Endothelial cell of umbilical vein (primary cell): ENCODE data around the gene RAB27B. TPM values are rescaled to one million over a fixed set of nuclear protein-coding genes. Genes with fewer than 3 reads are reported as not detected.

Experiments used
- BruUV-seq: library from RNA; stranded (reverse); fragments of 400-500 nt; replicated peaks from 2 replicates; lab custom pipeline; 2021; lab: Mats Ljungman, UMichigan
- CTCF ChIA-PET: fragments of 300-600, 350-600 bp; sonication (Branson Sonifier 250); formaldehyde crosslinking; loops from one replicate; lab custom pipeline; 2021; ENCODE audit warnings: antibody characterized with exemption, inconsistent platforms; lab: Charles Lee
- POLR2A ChIA-PET: fragments of 300-600, 350-600 bp; sonication (Branson Sonifier 250); formaldehyde crosslinking; loops from one replicate; lab custom pipeline; 2021; ENCODE audit warnings: antibody characterized with exemption, inconsistent platforms; lab: Charles Lee
- DNase-seq: peaks from one replicate; pipeline ENCODE4 v3.0.0-alpha.2; 2011; ENCODE audit warnings: low read depth, low spot score
- FAIRE-seq: peaks from 2 replicates; lab custom pipeline; 2011; peaks lifted over from hg19 to GRCh38; lab: Jason Lieb, UNC
- H2AFZ ChIP-seq: 2 replicates; pipeline ENCODE4 v1.6.0; 2012; ENCODE audit warnings: low read depth, low read length, control low read depth, inconsistent platforms
- H3K27ac ChIP-seq: 2 replicates; pipeline ENCODE4 v1.5.1; 2011; ENCODE audit warnings: low read depth, mild to moderate bottlenecking, control low read depth, low read length, moderate library complexity; ENCODE audit not compliant: insufficient read depth
- H3K27me3 ChIP-seq, 2 experiments: 2 replicates each; pipeline versions ENCODE4 v1.6.0 to v1.6.1; 2011; ENCODE audit warnings: low read length in 2 of 2, mixed read lengths in 1 of 2; ENCODE audit not compliant: control insufficient read depth in 2 of 2, insufficient read depth in 2 of 2
- H3K36me3 ChIP-seq, 2 experiments: 2 replicates in 1 of 2; 3 replicates in 1 of 2; pipeline ENCODE4 v1.5.1; 2011; ENCODE audit warnings: low read length in 2 of 2, mild to moderate bottlenecking in 1 of 2, moderate library complexity in 1 of 2; ENCODE audit not compliant: control insufficient read depth in 2 of 2, insufficient read depth in 2 of 2; ENCODE audit errors: extremely low read depth in 1 of 2
- H3K4me1 ChIP-seq: 3 replicates; pipeline ENCODE4 v1.5.1; 2011; ENCODE audit warnings: mild to moderate bottlenecking, low read length; ENCODE audit not compliant: control insufficient read depth, insufficient read depth; ENCODE audit errors: extremely low read depth
- H3K4me2 ChIP-seq: 2 replicates; pipeline ENCODE4 v1.6.1; 2011; ENCODE audit warnings: low read length, control low read depth, mixed read lengths; ENCODE audit not compliant: insufficient read depth
- H3K4me3 ChIP-seq, 3 experiments: fragments of 200-600 bp in 1 of 3; sonication (generic), shearing (Covaris generic) in 1 of 3; replicated peaks in 1 of 3; 2 replicates each; pipeline ENCODE4 v1.5.1; 2011 to 2016; ENCODE audit warnings: control low read depth in 3 of 3, low read length in 3 of 3, mild to moderate bottlenecking in 2 of 3, inconsistent platforms in 1 of 3, low read depth in 1 of 3, moderate library complexity in 1 of 3; ENCODE audit not compliant: insufficient read depth in 1 of 3
- H3K79me2 ChIP-seq: 2 replicates; pipeline ENCODE4 v1.6.0; 2012; ENCODE audit warnings: low read length, inconsistent platforms; ENCODE audit not compliant: control insufficient read depth, insufficient read depth
- H3K9ac ChIP-seq: replicated peaks from 2 replicates; pipeline ENCODE3; 2011; ENCODE audit warnings: low read length, control low read depth; ENCODE audit not compliant: insufficient read depth; ENCODE audit errors: extremely low read depth
- H3K9me1 ChIP-seq: replicated peaks from 3 replicates; pipeline ENCODE4 v1.6.0; 2011; ENCODE audit warnings: mild to moderate bottlenecking, low read length; ENCODE audit not compliant: control insufficient read depth, insufficient read depth; ENCODE audit errors: extremely low read depth
- H3K9me3 ChIP-seq: replicated peaks from 2 replicates; pipeline ENCODE4 v1.5.1; 2012; ENCODE audit warnings: low read length, inconsistent platforms; ENCODE audit not compliant: control insufficient read depth, insufficient read depth
- H4K20me1 ChIP-seq: replicated peaks from 2 replicates; pipeline ENCODE3; 2011; ENCODE audit warnings: mild to moderate bottlenecking, low read length; ENCODE audit not compliant: control insufficient read depth, insufficient read depth; ENCODE audit errors: extremely low read depth
- EZH2 ChIP-seq: IDR thresholded peaks from 2 replicates; pipeline ENCODE4 v1.6.1; 2012; ENCODE audit warnings: borderline replicate concordance, low read depth, mild to moderate bottlenecking, moderate library complexity, low read length, inconsistent platforms; ENCODE audit not compliant: severe bottlenecking
- FOS ChIP-seq: IDR thresholded peaks from 2 replicates; pipeline ENCODE4 v1.6.1; 2011; ENCODE audit warnings: mild to moderate bottlenecking, low read length, moderate library complexity, borderline replicate concordance; ENCODE audit not compliant: insufficient read depth
- GATA2 ChIP-seq: IDR thresholded peaks from 2 replicates; pipeline ENCODE4 v1.7.0; 2011; ENCODE audit warnings: low read depth, mild to moderate bottlenecking, moderate library complexity, mixed read lengths, low read length; ENCODE audit not compliant: insufficient read length, insufficient read depth
- JUN ChIP-seq: IDR thresholded peaks from 2 replicates; pipeline ENCODE4 v1.6.1; 2011; ENCODE audit warnings: borderline replicate concordance, low read depth; ENCODE audit not compliant: insufficient read length, insufficient read depth
- MYC ChIP-seq: IDR thresholded peaks from one replicate; pipeline ENCODE4 v1.6.1; 2011; ENCODE audit warnings: mild to moderate bottlenecking, low read depth, low read length
- POLR2A ChIP-seq: IDR thresholded peaks from 2 replicates; pipeline ENCODE4 v1.6.1; 2012; ENCODE audit warnings: low read depth, mild to moderate bottlenecking, control low read depth, low read length
- POLR2AphosphoS5 ChIP-seq: IDR thresholded peaks from 2 replicates; pipeline ENCODE4 v1.6.1; 2012; ENCODE audit warnings: low read depth, mild to moderate bottlenecking, control low read depth, low read length, moderate library complexity; ENCODE audit not compliant: insufficient read depth
- dilution Hi-C: fragments of 300-500 bp; cut with MboI; formaldehyde crosslinking; loops from one replicate; pipeline ENCODE4 v1.15.0; 2019; ENCODE audit warnings: low sequenced_read_pairs; ENCODE audit not compliant: extremely low pct_ligation_motif_present
- intact Hi-C: fragments of 100-400 bp; cut with micrococcal nuclease; formaldehyde crosslinking; loops from one replicate; pipeline ENCODE4 v1.10.0; 2022
- polyA plus RNA-seq, 4 experiments: library from polyadenylated mRNA; depleted of rRNA in 3 of 4; stranded (reverse) in 3 of 4; unstranded in 1 of 4; fragments of >200 nt; gene quantifications; 2 replicates each; pipeline versions ENCODE4 v1.2.1 to v1.2.3, GENCODE V29; 2011 to 2012; ENCODE audit warnings: missing spikeins in 1 of 4
- total RNA-seq: library from RNA; stranded (reverse); gene quantifications from 2 replicates; pipeline ENCODE4 v1.2.3, GENCODE V29; 2021
- TF ChIP-seq, protein P1 (sequence below): IDR thresholded peaks from 2 replicates; pipeline ENCODE4 v1.6.1; 2011; ENCODE audit not compliant: insufficient read depth, insufficient read length
- TF ChIP-seq, protein P2 (sequence below), 2 donors: IDR thresholded peaks; 1 replicate in 1 of 2; 2 replicates in 1 of 2; pipeline ENCODE4 v1.5.1; 2011; ENCODE audit warnings: low read length in 2 of 2, mild to moderate bottlenecking in 2 of 2, moderate library complexity in 2 of 2, control low read depth in 1 of 2, inconsistent platforms in 1 of 2, low read depth in 1 of 2; ENCODE audit not compliant: insufficient read depth in 1 of 2; ENCODE audit errors: extremely low read depth in 1 of 2

Gene RAB27B
- total and polyA plus RNA-seq, 2 donors (not counting 3 experiments of a cell fraction or from before 2014, with no cell fraction given), result not detected

DNA sequence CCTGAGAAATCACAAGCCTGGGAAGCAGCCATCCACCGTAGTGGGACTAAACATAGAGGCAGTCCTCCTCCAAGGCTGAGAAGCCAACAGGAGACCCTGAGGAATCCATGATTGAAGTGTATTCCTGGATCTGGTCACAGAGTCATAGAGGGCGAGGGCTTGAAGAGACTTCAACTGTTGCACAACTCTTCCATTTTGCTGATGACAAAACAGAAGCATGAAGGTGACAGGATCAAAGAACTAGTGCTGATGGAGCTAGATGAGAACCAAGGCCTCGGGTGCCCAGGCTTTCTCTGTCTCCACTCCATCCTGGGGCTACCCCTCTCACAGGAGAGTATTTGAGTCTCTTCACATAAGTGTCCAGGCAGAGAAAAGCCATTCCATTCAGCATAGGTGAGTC is 30.1 kb upstream of the RAB27B start:
- Histone ChIP-seq H3K27me3 (no peaks in the 10 kb centered on the region), H3K4me2 (no peak overlapping the region), H3K27ac (no peak overlapping the region), H4K20me1 (no peaks in the 10 kb centered on the region), H3K4me3 (no peak overlapping the region), H3K4me1 (no peaks in the 10 kb centered on the region), H3K9me3 (no peaks in the 10 kb centered on the region), H3K9ac (no peak overlapping the region), H3K9me1 (no peaks in the 10 kb centered on the region), H2AFZ (no peak overlapping the region), H3K36me3 (no peaks in the 10 kb centered on the region), H3K79me2 (no peaks in the 10 kb centered on the region)
- ChIA-PET POLR2A (no interaction called here), CTCF (no interaction called here)
- FAIRE-seq (no peak), DNase-seq (no peak)
- no peak for TF ChIP-seq POLR2AphosphoS5
- TF ChIP-seq, protein P1, sequence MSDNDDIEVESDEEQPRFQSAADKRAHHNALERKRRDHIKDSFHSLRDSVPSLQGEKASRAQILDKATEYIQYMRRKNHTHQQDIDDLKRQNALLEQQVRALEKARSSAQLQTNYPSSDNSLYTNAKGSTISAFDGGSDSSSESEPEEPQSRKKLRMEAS, result no peak
- no peak for TF ChIP-seq FOS
- no peak for TF ChIP-seq JUN
- no peak for TF ChIP-seq MYC
- TF ChIP-seq, protein P2, sequence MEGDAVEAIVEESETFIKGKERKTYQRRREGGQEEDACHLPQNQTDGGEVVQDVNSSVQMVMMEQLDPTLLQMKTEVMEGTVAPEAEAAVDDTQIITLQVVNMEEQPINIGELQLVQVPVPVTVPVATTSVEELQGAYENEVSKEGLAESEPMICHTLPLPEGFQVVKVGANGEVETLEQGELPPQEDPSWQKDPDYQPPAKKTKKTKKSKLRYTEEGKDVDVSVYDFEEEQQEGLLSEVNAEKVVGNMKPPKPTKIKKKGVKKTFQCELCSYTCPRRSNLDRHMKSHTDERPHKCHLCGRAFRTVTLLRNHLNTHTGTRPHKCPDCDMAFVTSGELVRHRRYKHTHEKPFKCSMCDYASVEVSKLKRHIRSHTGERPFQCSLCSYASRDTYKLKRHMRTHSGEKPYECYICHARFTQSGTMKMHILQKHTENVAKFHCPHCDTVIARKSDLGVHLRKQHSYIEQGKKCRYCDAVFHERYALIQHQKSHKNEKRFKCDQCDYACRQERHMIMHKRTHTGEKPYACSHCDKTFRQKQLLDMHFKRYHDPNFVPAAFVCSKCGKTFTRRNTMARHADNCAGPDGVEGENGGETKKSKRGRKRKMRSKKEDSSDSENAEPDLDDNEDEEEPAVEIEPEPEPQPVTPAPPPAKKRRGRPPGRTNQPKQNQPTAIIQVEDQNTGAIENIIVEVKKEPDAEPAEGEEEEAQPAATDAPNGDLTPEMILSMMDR (IDR thresholded peaks at IDR 0.05; ENCODE audit: extremely low read depth in 1 of 2, insufficient read depth in 1 of 2, low read depth in 1 of 2, low read length in 2 of 2), result no peak
- TF ChIP-seq POLR2A, result no peak
- TF ChIP-seq EZH2, result no peak
- no peak for TF ChIP-seq GATA2
- intact Hi-C loops, result no loop called here
- dilution Hi-C loops, result no loop called here
- no TSS peak for BruUV-seq
